Astrocyte of the cerebellum (primary cell): ENCODE data around the gene ZFAND3.

ENCODE experiments used
- DNase-seq: peaks from one replicate; pipeline ENCODE4 v3.0.0-alpha.2; 2011; ENCODE audit warnings: low read depth
- H3K4me3 ChIP-seq: 2 replicates; pipeline ENCODE4 v1.5.1; 2011; ENCODE audit warnings: mild to moderate bottlenecking, low read depth, low read length, moderate library complexity
- CTCF ChIP-seq: IDR thresholded peaks from 2 replicates; pipeline ENCODE4 v1.5.1; 2012; ENCODE audit warnings: low read length, low read depth, moderate library complexity, mild to moderate bottlenecking; ENCODE audit errors: missing control alignments
- in situ Hi-C: cut with HindIII; loops from 2 replicates; pipeline ENCODE4 v1.10.0; 2017; ENCODE audit warnings: low sequenced_read_pairs

The ZFAND3 gene

DNA sequence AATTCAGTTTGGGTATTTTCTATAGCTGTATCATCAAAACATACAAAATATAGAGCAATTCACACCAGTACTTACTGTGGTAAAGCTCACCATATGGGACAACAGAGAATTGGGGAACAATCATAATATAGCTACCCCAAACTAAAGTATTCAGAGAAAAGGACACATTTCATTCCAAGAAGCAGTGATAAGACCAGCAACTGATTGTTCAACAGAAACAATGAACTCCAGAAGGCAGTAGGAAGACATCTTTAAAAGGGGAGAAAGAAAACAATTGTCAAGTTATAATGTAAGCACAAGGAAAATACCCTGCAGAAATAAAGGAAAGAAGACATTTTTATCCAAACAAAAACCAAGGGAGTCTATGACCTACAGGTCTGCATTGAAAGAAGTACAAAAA is 210.9 kb downstream of the ZFAND3 start:
- DNase-seq: no peak
- TF ChIP-seq CTCF: no peak
- in situ Hi-C loops: no loop called here
- H3K4me3 ChIP-seq: no peak overlapping the region

GRCh38 chr6:38032797-38033196 is 213.3 kb downstream of the ZFAND3 start:
- in situ Hi-C loops: no loop called here
- DNase-seq: no peak
- TF ChIP-seq CTCF: no peak
- H3K4me3 ChIP-seq: no peak overlapping the region

DNA sequence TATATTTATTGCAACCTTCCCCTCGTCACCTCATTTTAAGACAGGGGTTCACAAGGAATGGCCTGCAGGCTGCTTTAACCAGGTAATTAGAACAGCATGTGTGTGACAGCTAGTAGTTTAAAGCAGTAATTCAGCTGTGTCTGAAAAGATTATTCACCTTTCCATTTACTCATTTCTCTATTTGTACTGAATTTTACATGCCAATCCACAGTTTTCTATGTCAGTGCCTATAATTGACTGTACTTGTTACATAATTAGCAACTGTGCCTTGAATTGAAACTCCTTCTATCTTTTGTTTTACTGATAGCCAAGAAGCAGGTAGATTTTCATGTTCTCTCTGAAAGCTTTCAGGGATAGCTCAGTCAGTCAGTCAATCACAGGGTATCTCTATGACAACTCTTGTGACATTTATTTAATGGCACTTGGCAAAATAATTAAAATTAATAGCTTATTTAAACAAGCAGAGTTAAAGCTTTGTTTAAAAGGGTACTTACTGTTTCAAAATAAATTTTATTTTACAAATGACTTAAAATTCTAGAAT is 214.0 kb downstream of the ZFAND3 start:
- DNase-seq: no peak
- H3K4me3 ChIP-seq: no peak overlapping the region
- in situ Hi-C loops: no loop called here
- no peak for TF ChIP-seq CTCF

- DNase-seq: peak; percentile 57
- H3K4me3 ChIP-seq: no peak overlapping the region
- in situ Hi-C loops: no loop called here
- peak; percentile 74 for TF ChIP-seq CTCF
Observed at GRCh38 chr6:38034274-38034914, 214.9 kb downstream of the ZFAND3 start.

- no peak for TF ChIP-seq CTCF
- no peak overlapping the region for H3K4me3 ChIP-seq
- in situ Hi-C loops: no loop called here
- no peak for DNase-seq
Observed at GRCh38 chr6:38035478-38035877, 216.0 kb downstream of the ZFAND3 start.

DNA sequence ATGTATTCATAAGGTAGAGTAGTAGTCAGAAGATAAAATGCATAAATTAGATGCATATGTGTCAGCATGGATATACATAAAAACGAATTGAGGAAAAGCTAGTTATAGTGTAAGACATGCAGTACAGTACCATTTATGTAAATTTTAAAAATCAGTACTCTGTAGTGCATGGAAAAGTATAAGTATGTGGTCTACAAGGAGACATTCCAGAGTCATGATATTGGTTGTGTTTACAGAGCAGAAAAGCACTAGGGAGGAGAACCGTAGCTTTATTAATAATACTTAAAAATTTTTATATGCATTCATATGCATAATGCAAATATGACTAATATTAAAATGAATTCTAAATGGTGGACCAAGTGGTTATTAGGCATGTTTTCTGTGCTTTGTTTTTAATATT is 220.0 kb downstream of the ZFAND3 start:
- no peak overlapping the region for H3K4me3 ChIP-seq
- DNase-seq: no peak
- in situ Hi-C loops: no loop called here
- TF ChIP-seq CTCF: no peak
